Loucy (cell line): ENCODE data around the gene ADAMTS7.
"Not testable (repeated sequence)": the region's sequence is repeated elsewhere in the genome, so short reads cannot be mapped to it uniquely, and the experiment has no call there.

ENCODE experiments used
- EZH2phosphoT487 ChIP-seq: fragments of 200-600 bp; IDR thresholded peaks from 2 replicates; pipeline ENCODE4 v1.6.1; 2018; ENCODE audit warnings: antibody characterized with exemption, mild to moderate bottlenecking, moderate library complexity, borderline replicate concordance
- TF ChIP-seq, protein P1 (sequence below): fragments of 200-600 bp; sonication (generic); conservative IDR thresholded peaks from 2 replicates; pipeline ENCODE4 v1.5.1; 2014; ENCODE audit warnings: mild to moderate bottlenecking, antibody characterized with exemption, low read length

- TF ChIP-seq, protein P1, sequence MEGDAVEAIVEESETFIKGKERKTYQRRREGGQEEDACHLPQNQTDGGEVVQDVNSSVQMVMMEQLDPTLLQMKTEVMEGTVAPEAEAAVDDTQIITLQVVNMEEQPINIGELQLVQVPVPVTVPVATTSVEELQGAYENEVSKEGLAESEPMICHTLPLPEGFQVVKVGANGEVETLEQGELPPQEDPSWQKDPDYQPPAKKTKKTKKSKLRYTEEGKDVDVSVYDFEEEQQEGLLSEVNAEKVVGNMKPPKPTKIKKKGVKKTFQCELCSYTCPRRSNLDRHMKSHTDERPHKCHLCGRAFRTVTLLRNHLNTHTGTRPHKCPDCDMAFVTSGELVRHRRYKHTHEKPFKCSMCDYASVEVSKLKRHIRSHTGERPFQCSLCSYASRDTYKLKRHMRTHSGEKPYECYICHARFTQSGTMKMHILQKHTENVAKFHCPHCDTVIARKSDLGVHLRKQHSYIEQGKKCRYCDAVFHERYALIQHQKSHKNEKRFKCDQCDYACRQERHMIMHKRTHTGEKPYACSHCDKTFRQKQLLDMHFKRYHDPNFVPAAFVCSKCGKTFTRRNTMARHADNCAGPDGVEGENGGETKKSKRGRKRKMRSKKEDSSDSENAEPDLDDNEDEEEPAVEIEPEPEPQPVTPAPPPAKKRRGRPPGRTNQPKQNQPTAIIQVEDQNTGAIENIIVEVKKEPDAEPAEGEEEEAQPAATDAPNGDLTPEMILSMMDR: not testable (repeated sequence)
- not testable (repeated sequence) for TF ChIP-seq EZH2phosphoT487
Observed at GRCh38 chr15:78771020-78771419, 40.2 kb downstream of the ADAMTS7 start.
